ENCODE results near the gene ST3GAL2.

Gene ST3GAL2

GRCh38 chr16:70474320-70475053 lies 35.6 kb upstream of the ST3GAL2 start:
- H3K4me3 ChIP-seq (ENCODE audit: control insufficient read depth, low read depth, low read length), result no peak overlapping the region
- TF ChIP-seq CTCF (conservative IDR thresholded peaks at IDR 0.05; ENCODE audit: control insufficient read depth, insufficient read depth, low read depth, low read length), result no peak
- DNase-seq (ENCODE audit: low read depth), result no peak

- H3K4me3 ChIP-seq (ENCODE audit: control insufficient read depth, low read depth, low read length), result no peak overlapping the region
- DNase-seq (ENCODE audit: low read depth), result no peak
- TF ChIP-seq CTCF (conservative IDR thresholded peaks at IDR 0.05; ENCODE audit: control insufficient read depth, insufficient read depth, low read depth, low read length), result no peak
These were observed 34.8 kb upstream of the ST3GAL2 start for GRCh38 chr16:70473446-70474319.

- H3K4me3 ChIP-seq (ENCODE audit: control insufficient read depth, low read depth, low read length), result no peak overlapping the region
- TF ChIP-seq CTCF (conservative IDR thresholded peaks at IDR 0.05; ENCODE audit: control insufficient read depth, insufficient read depth, low read depth, low read length), result no peak
- DNase-seq (ENCODE audit: low read depth), result no peak
These were observed 34.0 kb upstream of the ST3GAL2 start for GRCh38 chr16:70472786-70473433.

GRCh38 chr16:70470927-70471341 lies 32.0 kb upstream of the ST3GAL2 start:
- H3K4me3 ChIP-seq (ENCODE audit: control insufficient read depth, low read depth, low read length), result no peak overlapping the region
- TF ChIP-seq CTCF (conservative IDR thresholded peaks at IDR 0.05; ENCODE audit: control insufficient read depth, insufficient read depth, low read depth, low read length), result peak; percentile 35
- no peak for DNase-seq (ENCODE audit: low read depth)

- no peak for TF ChIP-seq CTCF (conservative IDR thresholded peaks at IDR 0.05; ENCODE audit: control insufficient read depth, insufficient read depth, low read depth, low read length)
- DNase-seq (ENCODE audit: low read depth), result no peak
- no peak overlapping the region for H3K4me3 ChIP-seq (ENCODE audit: control insufficient read depth, low read depth, low read length)
These were observed 31.4 kb upstream of the ST3GAL2 start for GRCh38 chr16:70470141-70470926.

All from fibroblast of mammary gland (primary cell).